Subcutaneous adipose tissue (tissue), 4 donors: Measurements from ENCODE around the gene KIF5C. TPM values are rescaled to one million over a fixed set of nuclear protein-coding genes. Genes with fewer than 3 reads are reported as not detected.

ENCODE experiments used
- CTCF ChIP-seq: fragments of 450-650 bp; IDR thresholded peaks from one replicate; pipeline ENCODE4 v1.5.1; 2016; ENCODE audit warnings: low read depth, mild to moderate bottlenecking, control low read depth, antibody characterized with exemption, moderate library complexity
- total RNA-seq, 4 donors: library from RNA; depleted of rRNA; stranded (reverse); fragments of >200 nt; gene quantifications; one replicate each; pipeline ENCODE4 v1.1.0, GENCODE V29; 2016

Gene KIF5C
- total RNA-seq, 4 donors from 2014 or later, result 1.5 to 4.6 (median 2.0) TPM

DNA sequence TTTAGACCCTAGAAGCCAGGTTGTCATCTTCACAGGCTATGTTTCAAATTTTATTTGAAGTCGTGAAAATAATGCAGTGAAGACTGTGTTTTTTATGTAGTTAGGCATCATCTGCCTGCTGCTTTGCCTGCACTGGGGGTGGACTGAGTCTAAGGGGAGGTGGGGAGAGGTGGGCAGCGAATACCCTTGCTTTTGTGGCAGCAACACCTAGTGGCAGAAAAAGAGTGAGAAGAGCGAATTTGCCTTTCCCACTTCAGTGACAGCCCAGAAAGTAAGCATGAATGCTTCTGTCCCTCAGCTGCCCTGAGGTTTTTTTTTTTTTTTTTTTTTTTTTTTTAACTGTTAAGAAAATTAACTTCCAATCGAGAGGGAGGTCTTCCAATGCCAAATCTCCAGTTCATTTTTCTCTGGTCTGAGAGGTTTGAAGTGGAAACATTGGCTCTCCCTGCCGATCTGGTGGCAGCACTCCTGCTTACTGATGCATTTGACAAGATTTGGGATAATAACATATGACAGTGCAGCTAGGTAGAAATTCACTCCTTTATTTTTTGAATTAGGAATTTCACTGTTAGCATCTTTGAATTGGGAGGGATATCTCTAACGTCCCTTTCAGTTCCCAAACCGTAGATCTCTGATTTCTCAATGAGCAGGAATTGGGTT, 103.1 kb downstream of the KIF5C start:
- TF ChIP-seq CTCF, result no peak

DNA sequence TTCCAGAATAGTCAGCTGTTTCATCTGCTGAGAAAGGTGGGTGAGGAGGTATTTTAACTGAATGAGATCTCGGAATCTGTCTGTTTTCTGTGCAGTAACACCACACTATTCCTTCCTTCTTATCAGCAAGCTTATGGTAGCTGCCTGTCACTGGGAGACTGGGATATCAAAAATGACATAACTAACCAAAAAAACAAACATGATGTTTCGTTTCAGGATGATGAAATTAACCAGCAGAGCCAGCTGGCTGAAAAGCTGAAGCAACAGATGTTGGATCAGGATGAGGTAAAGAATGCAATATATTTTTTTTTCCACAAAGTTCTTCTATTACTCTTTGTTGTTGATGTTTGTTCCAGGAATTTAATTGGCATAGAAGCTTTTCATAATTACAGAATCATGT, 103.7 kb downstream of the KIF5C start:
- TF ChIP-seq CTCF, result no peak

GRCh38 chr2:148979164-148979918, 104.3 kb downstream of the KIF5C start:
- TF ChIP-seq CTCF, result no peak

- no peak for TF ChIP-seq CTCF
These were observed 104.9 kb downstream of the KIF5C start for GRCh38 chr2:148979919-148980277.

DNA sequence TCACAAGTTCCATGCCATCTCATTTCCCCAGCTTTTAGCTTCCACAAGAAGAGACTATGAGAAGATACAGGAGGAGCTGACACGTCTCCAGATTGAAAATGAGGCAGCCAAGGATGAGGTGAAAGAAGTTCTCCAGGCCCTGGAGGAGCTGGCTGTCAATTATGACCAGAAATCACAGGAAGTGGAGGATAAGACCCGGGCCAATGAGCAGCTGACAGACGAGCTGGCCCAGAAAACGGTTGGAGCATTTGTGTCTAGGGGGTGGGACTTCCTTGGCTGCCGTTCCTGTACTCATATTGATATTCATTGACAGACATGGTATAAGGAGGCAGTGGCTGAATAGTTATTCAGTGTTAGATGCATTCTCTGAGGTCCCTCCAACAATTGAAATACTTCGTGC, 106.3 kb downstream of the KIF5C start:
- no peak for TF ChIP-seq CTCF

DNA sequence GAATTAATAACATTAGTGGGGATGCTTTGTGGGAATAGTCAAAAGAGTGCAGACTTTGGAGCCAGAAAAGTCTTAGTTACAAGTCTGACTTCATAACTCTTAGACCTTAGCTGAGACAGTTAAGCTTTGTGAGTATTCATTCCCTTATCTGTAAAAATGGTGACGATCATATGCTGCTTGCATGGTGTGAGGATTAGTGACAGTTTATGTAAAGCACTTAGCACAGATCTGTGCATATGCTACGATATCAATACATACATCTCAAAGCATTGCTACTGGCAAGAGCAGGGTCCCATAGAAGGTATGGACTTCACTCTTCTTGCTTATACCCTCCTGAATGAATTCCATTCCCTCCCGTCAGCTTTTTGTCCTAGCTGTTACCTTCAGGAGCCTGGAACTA, 106.8 kb downstream of the KIF5C start:
- TF ChIP-seq CTCF, result no peak

DNA sequence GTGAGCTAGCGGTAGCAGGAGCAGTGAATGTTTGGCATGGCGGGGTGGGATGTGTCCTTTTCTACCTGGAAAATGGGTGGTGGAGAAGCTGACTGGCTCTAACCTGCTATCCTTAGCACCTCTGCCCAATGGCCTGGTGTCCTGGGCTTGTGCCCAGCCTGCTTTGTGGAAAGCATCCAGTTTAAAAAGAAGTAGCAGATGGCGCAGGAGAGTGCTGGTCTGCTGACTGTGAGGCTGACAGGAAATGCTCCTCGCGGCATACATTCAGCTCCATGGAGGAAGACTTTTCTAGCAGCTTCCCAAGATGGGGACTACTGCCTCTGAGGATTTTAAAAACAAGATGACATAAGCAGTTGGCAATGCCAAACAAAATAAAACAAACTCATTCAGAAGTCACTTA, 107.3 kb downstream of the KIF5C start:
- no peak for TF ChIP-seq CTCF
